ENCODE data around the gene EVC2. TPM values are rescaled to one million over a fixed set of nuclear protein-coding genes. Genes with fewer than 3 reads are reported as not detected.

The EVC2 gene
- total RNA-seq, 1 experiment from 2014 or later, result 7.8 TPM

- Histone ChIP-seq H3K79me1 (ENCODE audit: insufficient read depth, low read depth, low read length, poor library complexity, severe bottlenecking) (no peaks in the 10 kb centered on the region), H2BK20ac (ENCODE audit: low read depth, low read length, poor library complexity, severe bottlenecking) (no peak overlapping the region), H3K56ac (ENCODE audit: insufficient read length, low read depth, low read length) (no peak overlapping the region), H3T11ph (ENCODE audit: low read length) (no peak overlapping the region), H3K9me3 (ENCODE audit: control insufficient read depth, low read depth, low read length) (no peaks in the 10 kb centered on the region), H4K5ac (ENCODE audit: insufficient read length, low read depth, low read length) (no peak overlapping the region), H2AK5ac (ENCODE audit: insufficient read length, low read length) (no peak overlapping the region), H3K79me2 (ENCODE audit: insufficient read depth, low read length) (no peaks in the 10 kb centered on the region), H3K4me1 (ENCODE audit: insufficient read depth, low read length) (no peaks in the 10 kb centered on the region), H2BK15ac (ENCODE audit: low read depth, low read length) (no peak overlapping the region), H4K8ac (replicated peaks; ENCODE audit: insufficient read length, low read depth, low read length) (no peak overlapping the region), H3K4me2 (ENCODE audit: insufficient read depth, insufficient read length, low read length) (no peak overlapping the region), H2BK12ac (ENCODE audit: insufficient read length, low read depth, low read length) (no peak overlapping the region), H3K14ac (ENCODE audit: insufficient read depth, low read length) (no peak overlapping the region; the same call in 1 of the 2 replicates), H3K9ac (ENCODE audit: extremely low read depth, insufficient read length, low read length) (no peak overlapping the region), H3K27me3 (ENCODE audit: insufficient read depth, low read length) (no peaks in the 10 kb centered on the region), H2AFZ (ENCODE audit: low read length) (no peak overlapping the region), H3K27ac (ENCODE audit: insufficient read length, low read depth, low read length) (no peak overlapping the region), H3K23ac (ENCODE audit: insufficient read length, low read depth, low read length) (no peak overlapping the region), H4K91ac (ENCODE audit: insufficient read length, low read depth, low read length) (no peak overlapping the region), H3K23me2 (ENCODE audit: insufficient read length, low read depth, low read length, poor library complexity, severe bottlenecking) (no peaks in the 10 kb centered on the region), H3K4ac (ENCODE audit: low read depth, low read length) (no peak overlapping the region), H3K18ac (ENCODE audit: insufficient read length, low read depth, low read length) (no peak overlapping the region), H4K20me1 (ENCODE audit: control insufficient read depth, insufficient read depth, insufficient read length) (no peaks in the 10 kb centered on the region), H2BK5ac (ENCODE audit: insufficient read length, low read length) (no peak overlapping the region), H2BK120ac (ENCODE audit: low read depth, low read length, poor library complexity, severe bottlenecking) (no peak overlapping the region)
- Mint-ChIP-seq H3K36me3 (ENCODE audit: insufficient read depth in 1 of 3, low read depth in 3 of 3) (peaks cover 0 to 31% (median 1%) of the 10 kb centered on the region in 3 experiments; a peak in 3 of 7 replicates), H3K4me1 (no peaks in the 10 kb centered on the region), H3K4me3 (no peak overlapping the region; a peak in 1 of 5 replicates), H3K27me3 (ENCODE audit: low read depth) (no peaks in the 10 kb centered on the region), H3K9me3 (no peaks in the 10 kb centered on the region), H3K27ac (peak overlapping the region in 1 of 3 experiments; percentile 37; a peak in 1 of 7 replicates)
- DNase-seq, result no peak
- no peak for TF ChIP-seq CTCF (conservative IDR thresholded peaks at IDR 0.05)
- no CpG with 5 or more reads among the region's 11 CpGs for WGBS (ENCODE audit: extremely low coverage, insufficient read length, low lambda C conversion rate)
These were observed 53.6 kb downstream of the EVC2 start for GRCh38 chr4:5654791-5655190.
